Fibroblast of skin of left biceps (primary cell): Measurements from ENCODE around the gene TUBA1B.
A peak's percentile ranks its signal among the peaks of the same experiment; 100 is the strongest.

ENCODE experiments used
- DNase-seq, 2 experiments: peaks; one replicate each; pipeline ENCODE4 v3.0.0-alpha.2; 2013; ENCODE audit warnings: low read depth in 2 of 2

TUBA1B gene

DNA sequence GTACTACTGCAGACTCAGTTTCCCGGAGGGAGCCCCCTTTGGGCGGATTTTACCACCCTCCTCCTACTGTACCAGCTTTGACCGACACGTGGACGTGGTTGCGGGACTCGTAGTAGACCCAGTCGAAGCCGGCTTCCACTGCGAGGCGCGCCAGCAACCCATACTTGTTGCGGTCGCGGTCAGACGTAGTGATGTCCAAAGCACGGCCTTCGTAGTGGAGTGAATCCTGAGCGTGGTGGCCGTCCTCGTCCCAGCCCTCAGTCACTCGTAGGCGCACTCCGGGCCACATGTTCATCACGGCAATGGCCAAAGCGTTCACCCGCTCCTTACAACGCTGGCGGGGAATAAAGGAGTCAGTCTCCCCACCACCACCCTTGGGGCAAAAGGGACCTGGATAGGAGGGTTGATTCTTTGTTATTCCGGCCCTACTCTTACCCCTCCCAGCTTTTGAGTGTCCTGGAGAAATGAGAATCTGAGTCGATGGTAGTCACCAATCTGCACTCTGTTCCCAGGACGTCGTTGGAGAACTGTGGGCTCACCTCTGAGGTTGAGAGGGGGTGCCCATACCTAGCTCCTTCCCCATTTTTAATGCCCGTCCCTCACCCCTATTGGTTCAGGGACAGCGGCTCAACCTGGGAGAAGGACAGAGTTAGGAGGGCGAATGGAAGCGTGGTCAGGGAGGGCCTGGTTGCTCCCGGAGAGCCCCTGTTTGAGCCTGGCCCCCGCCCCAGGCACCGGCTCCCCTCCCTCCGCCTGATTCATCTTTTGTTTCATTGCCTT lies 39.9 kb downstream of the TUBA1B start:
- DNase-seq = no peak

DNA sequence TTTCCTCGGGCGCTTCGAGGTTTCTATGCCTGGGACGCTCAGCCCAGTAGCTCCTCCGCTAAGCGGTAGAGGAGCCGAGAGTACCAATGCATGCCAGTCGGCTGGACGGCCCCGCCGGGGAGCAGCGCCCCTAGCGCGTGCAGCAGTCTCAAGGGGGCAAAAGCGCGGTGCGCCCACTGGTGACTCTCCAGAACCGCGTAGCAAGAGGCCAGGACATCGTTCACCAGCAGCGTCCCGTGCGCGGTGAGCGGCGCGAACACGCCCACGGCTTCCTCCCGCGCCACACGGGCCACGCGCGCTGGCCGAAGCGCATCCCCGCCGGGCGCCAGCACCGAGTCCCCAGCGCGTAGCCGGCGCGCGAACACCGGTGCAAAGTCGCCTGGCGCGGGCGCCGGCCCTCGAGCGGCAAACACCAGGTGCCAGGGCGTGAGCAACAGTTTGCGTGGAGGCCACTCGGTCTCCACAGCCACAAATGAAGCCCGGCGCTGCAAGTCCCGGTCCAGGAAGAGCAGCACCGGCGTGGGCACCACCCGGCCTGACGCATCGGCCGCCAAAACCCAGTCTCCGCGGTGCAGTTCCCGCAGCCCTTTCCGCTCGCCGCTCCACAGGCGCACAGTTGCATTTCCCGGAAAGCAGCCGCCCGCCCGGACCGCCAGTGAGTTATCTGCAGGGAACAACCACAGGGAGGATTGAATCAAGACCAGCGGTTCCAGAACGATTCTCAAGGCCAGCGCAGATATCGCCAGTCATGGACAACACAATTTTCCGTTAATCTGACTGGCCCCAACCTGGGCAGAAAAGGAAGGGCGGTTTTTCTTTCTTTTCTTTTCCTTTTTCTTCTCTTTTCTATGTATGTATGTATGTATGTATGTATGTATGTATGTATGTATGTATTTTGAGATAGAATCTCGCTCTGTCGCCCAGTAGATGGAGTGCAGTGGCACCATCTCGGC lies 41.1 kb downstream of the TUBA1B start:
- no peak for DNase-seq

DNA sequence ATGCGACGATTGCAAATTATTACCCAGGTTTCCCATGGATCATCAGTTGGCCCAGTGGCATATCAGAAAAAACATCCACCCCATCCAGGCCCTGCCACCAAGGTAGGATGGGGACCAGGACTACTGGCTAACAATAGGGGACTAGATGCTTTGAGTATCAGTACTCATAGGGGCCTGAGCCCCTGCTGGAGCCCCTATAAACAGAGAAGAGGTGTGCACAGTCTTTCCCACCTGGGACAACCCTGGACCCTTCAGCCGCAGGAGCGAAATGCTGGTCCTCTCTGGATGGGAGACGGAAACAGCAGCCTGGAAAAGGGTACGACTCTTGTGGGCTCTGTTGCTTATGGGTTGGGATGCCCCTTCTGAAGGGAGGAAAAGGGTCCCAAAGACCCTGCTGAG lies 42.3 kb downstream of the TUBA1B start:
- no peak for DNase-seq

DNA sequence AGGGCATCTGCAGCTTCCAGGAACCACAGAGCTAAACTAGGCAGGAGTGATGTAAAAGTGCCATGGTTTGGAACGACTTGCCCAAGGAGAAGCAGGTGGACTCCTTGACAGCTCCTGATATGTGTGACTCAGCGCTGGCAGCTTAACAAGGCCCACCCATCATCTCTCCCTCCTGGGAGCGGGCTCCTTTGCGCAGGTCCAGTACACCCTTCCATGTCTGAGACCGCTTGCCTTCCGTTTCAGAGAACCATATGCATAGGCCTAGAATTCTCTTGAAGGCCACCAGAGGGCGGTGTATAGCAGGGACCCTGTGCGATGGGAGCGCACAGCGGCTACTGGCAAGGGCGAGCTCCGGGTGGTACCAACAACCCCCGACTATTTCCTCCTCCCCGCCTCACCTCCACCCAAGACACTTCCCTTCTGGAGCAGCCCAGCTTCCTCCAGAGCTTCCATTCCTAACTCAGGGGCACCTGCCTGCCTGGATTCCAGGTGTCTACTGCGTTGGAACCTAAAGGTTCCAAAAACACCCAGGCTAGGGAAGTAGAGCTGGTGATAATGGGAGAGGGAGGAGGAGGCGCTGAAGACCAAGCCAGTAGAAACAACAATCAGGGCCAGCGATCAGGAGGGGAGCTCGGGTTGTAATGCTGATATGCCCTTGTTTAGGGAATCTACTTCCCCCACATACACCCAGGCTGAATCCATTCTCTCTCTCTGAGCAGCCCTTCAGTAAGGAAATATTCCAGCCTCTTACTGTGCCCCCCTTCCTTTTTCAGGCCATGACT lies 42.9 kb downstream of the TUBA1B start:
- peak; percentile 50 to 61 for DNase-seq

DNA sequence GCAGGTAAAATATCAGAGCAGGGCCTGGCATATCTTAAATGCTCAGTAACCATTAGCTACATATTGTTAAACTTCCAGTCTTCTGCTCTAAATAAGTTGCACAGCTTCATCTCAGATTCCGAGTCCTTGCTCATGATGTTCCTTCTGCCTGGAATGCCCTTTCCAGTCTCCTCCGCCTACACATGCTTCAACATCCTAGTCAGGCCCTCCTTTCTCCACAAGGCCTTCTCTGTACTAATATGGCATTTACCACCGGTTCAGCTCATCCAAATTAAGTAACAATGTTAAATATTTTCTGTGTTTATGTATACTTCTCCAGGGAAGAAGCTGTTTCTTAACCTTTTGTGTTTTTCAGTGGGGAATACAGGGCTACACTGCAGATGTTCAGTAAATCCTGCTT lies 45.1 kb downstream of the TUBA1B start:
- DNase-seq = no peak

DNA sequence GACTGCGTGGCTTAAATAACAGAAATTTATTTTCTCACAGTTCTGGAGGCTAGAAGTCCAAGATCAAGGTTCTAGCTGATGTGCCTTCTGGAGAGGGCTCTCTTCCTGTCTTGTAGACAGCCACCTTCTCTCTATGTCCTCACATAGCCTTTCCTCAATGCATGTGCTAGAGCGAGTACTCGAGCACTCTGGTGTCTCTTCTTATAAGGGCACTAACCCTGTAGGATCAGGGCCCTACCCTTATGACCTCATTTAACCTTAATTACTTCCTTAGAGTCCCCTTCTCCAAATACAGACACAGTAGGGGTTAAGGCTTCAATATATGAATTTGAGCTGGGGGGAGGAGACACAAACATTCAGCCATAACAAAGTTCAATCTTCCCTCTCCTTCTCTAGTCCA lies 46.8 kb downstream of the TUBA1B start:
- no peak for DNase-seq

DNA sequence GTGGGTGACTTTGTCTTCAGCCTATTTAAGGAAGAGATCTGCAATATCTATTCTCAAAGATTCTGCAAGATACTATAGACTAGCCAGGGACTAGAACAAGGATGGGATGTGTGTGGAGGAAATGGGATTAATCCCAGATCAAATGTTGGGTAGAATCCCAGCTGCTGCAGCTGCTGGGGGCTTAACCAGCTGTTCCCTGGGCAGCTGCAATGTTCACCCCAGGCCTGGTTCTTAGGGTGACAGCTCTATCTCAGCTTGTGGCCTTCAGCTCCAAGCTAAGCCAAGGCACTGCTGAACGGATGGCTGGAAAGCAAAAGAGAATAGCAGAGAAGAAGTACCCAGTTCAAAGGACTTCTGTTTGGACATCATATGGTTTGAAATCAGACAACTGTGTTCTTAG lies 51.4 kb downstream of the TUBA1B start:
- DNase-seq = no peak
